Measurements from ENCODE around the gene PRM1. TPM values are rescaled to one million over a fixed set of nuclear protein-coding genes. Genes with fewer than 3 reads are reported as not detected.

Gene PRM1
- total and polyA plus RNA-seq, 2 of the 13 experiments (the other 11 are each of a cell fraction or from before 2014, with no cell fraction given) = not detected

- no peak for TF ChIP-seq PCBP1 (IDR thresholded peaks at IDR 0.05; ENCODE audit: borderline replicate concordance, low read depth, low read length)
- TF ChIP-seq HMG20A (CRISPR knock-in tag; IDR thresholded peaks at IDR 0.05; ENCODE audit: borderline replicate concordance) = no peak
- TF ChIP-seq ZFP91 (CRISPR knock-in tag; IDR thresholded peaks at IDR 0.05; ENCODE audit: borderline replicate concordance) = no peak; the same call in 1 of the 2 replicates
- TF ChIP-seq ZNF224 (CRISPR knock-in tag; IDR thresholded peaks at IDR 0.05) = no peak
- no peak for TF ChIP-seq ZNF121 (CRISPR knock-in tag; IDR thresholded peaks at IDR 0.05)
- TF ChIP-seq ZNF792 (CRISPR knock-in tag; IDR thresholded peaks at IDR 0.05) = no peak
- TF ChIP-seq ZFP41 (CRISPR knock-in tag; IDR thresholded peaks at IDR 0.05; ENCODE audit: borderline replicate concordance) = no peak
- TF ChIP-seq HIVEP1 (CRISPR knock-in tag; IDR thresholded peaks at IDR 0.05) = peak; percentile 82
- TF ChIP-seq SNRNP70 (IDR thresholded peaks at IDR 0.05; ENCODE audit: low read depth, low read length) = no peak
- no peak for TF ChIP-seq FOXP4 (CRISPR knock-in tag; IDR thresholded peaks at IDR 0.05)
- TF ChIP-seq ZFX (CRISPR knock-in tag; IDR thresholded peaks at IDR 0.05; ENCODE audit: low read depth) = peak; percentile 4; the same call in 1 of the 2 replicates
- TF ChIP-seq MTA1 (CRISPR knock-in tag; IDR thresholded peaks at IDR 0.05; ENCODE audit: borderline replicate concordance) = no peak
- TF ChIP-seq MXD1 (CRISPR knock-in tag; IDR thresholded peaks at IDR 0.05) = no peak
- no peak for TF ChIP-seq NFIC (IDR thresholded peaks at IDR 0.05; ENCODE audit: low read length)
- TF ChIP-seq PREB (CRISPR knock-in tag; IDR thresholded peaks at IDR 0.05) = no peak
- TF ChIP-seq ZZZ3 (CRISPR knock-in tag; IDR thresholded peaks at IDR 0.05; ENCODE audit: borderline replicate concordance) = no peak
- no peak for TF ChIP-seq GFI1 (CRISPR knock-in tag; IDR thresholded peaks at IDR 0.05; ENCODE audit: borderline replicate concordance)
- TF ChIP-seq, protein P1, sequence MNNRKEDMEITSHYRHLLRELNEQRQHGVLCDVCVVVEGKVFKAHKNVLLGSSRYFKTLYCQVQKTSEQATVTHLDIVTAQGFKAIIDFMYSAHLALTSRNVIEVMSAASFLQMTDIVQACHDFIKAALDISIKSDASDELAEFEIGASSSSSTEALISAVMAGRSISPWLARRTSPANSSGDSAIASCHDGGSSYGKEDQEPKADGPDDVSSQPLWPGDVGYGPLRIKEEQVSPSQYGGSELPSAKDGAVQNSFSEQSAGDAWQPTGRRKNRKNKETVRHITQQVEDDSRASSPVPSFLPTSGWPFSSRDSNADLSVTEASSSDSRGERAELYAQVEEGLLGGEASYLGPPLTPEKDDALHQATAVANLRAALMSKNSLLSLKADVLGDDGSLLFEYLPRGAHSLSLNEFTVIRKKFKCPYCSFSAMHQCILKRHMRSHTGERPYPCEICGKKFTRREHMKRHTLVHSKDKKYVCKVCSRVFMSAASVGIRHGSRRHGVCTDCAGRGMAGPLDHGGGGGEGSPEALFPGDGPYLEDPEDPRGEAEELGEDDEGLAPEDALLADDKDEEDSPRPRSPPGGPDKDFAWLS (CRISPR knock-in tag; IDR thresholded peaks at IDR 0.05; ENCODE audit: borderline replicate concordance) = peak; percentile 18; the same call in 1 of the 2 replicates
- TF ChIP-seq RBM39 (IDR thresholded peaks at IDR 0.05; ENCODE audit: low read depth, low read length, poor library complexity, severe bottlenecking) = no peak
- TF ChIP-seq NAIF1 (CRISPR knock-in tag; IDR thresholded peaks at IDR 0.05; ENCODE audit: borderline replicate concordance) = no peak
These were observed at the start of gene PRM1 (continued) for GRCh38 chr16:11280616-11281522.
